Transverse colon (tissue), 4 donors: Measurements from ENCODE around the gene TPRX1. TPM values are rescaled to one million over a fixed set of nuclear protein-coding genes. Genes with fewer than 3 reads are reported as not detected.

Source experiments
- DNase-seq: peaks from one replicate; pipeline ENCODE4 v3.0.0-alpha.2; 2019
- H3K27ac ChIP-seq, 4 donors: fragments of 200-600 bp; sonication (generic); 2 replicates each; pipeline ENCODE4 v1.5.1; 2016 to 2018; ENCODE audit warnings: inconsistent platforms in 4 of 4
- H3K27me3 ChIP-seq: fragments of 200-600 bp; sonication (generic); 2 replicates; pipeline ENCODE4 v1.5.1; 2017; ENCODE audit warnings: inconsistent platforms
- H3K36me3 ChIP-seq, 4 donors: fragments of 200-600 bp; sonication (generic); 2 replicates each; pipeline ENCODE4 v1.5.1; 2017 to 2019; ENCODE audit warnings: inconsistent platforms in 4 of 4
- H3K4me1 ChIP-seq, 4 donors: fragments of 200-600 bp; sonication (generic); 2 replicates each; pipeline ENCODE4 v1.5.1; 2017 to 2020; ENCODE audit warnings: inconsistent platforms in 4 of 4
- H3K4me3 ChIP-seq, 4 donors: fragments of 200-600 bp; sonication (generic); 1 replicate in 1 of 4; 2 replicates in 3 of 4; pipeline versions ENCODE4 v1.5.1 to v1.6.1; 2017 to 2019; ENCODE audit warnings: inconsistent platforms in 4 of 4
- H3K9me3 ChIP-seq, 2 donors: fragments of 200-600 bp; sonication (generic); 2 replicates each; pipeline ENCODE4 v1.5.1; 2017 to 2019; ENCODE audit warnings: inconsistent platforms in 2 of 2
- EP300 ChIP-seq: sonication (generic); formaldehyde crosslinking; IDR thresholded peaks from one replicate; pipeline ENCODE4 v1.6.1; 2017; ENCODE audit warnings: antibody characterized with exemption, low read depth
- POLR2A ChIP-seq: fragments of 450-650 bp; IDR thresholded peaks from one replicate; pipeline ENCODE4 v1.6.1; 2016; ENCODE audit warnings: antibody characterized with exemption, mild to moderate bottlenecking, moderate library complexity
- POLR2AphosphoS5 ChIP-seq, 3 donors: sonication (generic); formaldehyde crosslinking; IDR thresholded peaks; one replicate each; pipeline ENCODE4 v1.6.1; 2016; ENCODE audit warnings: antibody characterized with exemption in 3 of 3
- WGBS, 2 donors: methylation state at CpG; one replicate each; pipeline ENCODE4 v1.1.5; 2018; ENCODE audit warnings: low coverage in 1 of 2; 5-methylcytosine and 5-hydroxymethylcytosine counted together
- in situ Hi-C, 4 donors: fragments of 200-750 bp; cut with MboI; loops; one replicate each; pipeline versions ENCODE4 v1.15.0 to v1.15.1; 2017; ENCODE audit warnings: low sequenced_read_pairs in 3 of 4, low pct_ligation_motif_present in 1 of 4, low pct_unique_long_range_greater_than_20kb in 1 of 4
- intact Hi-C: fragments of 100-400 bp; cut with DNase I; formaldehyde crosslinking; loops from one replicate; pipeline ENCODE4 v1.15.1; 2023; ENCODE audit warnings: low total_unique reads
- total RNA-seq, 4 donors: library from RNA; depleted of rRNA; stranded (reverse); fragments of >200 nt; gene quantifications; one replicate each; pipeline ENCODE4 v1.1.0, GENCODE V29; 2016
- TF ChIP-seq, protein P1 (sequence below), 5 experiments: fragments of 200-600 bp in 3 of 5; fragments of 450-650 bp in 2 of 5; sonication (generic) in 3 of 5; IDR thresholded peaks; 1 replicate in 2 of 5; 2 replicates in 3 of 5; pipeline ENCODE4 v1.5.1; 2016 to 2017; ENCODE audit warnings: antibody characterized with exemption in 5 of 5, inconsistent platforms in 3 of 5, mild to moderate bottlenecking in 2 of 5, moderate library complexity in 1 of 5

The TPRX1 gene
- total RNA-seq, 4 donors from 2014 or later = not detected

DNA sequence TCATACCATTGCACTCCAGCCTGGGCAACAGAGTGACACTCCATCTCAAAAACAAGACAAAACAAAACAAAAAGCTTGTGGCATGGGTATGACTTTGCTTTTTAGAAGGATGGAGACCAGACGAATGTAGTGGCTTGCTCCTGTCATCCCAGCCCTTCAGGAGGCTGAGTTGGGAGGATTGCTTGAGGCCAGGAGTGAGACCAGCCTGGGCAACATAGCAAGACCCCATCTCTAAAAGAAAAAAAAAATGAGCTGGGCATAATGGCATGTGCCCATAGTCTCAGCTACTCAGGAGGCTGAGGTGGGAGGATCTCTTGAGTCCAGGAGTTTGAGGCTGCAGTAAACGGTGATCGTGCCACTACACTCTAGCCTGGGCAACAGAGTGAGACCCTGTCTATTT lies 42.2 kb downstream of the TPRX1 start:
- Histone ChIP-seq H3K36me3 (no peaks in the 10 kb centered on the region), H3K27ac (no peak overlapping the region), H3K4me1 (peaks cover 0 to 17% (median 9%) of the 10 kb centered on the region in 4 donors), H3K9me3 (no peaks in the 10 kb centered on the region), H3K4me3 (no peak overlapping the region), H3K27me3 (no peaks in the 10 kb centered on the region)
- WGBS, 2 donors = 73 to 77% methylated on average over 3 of the region's 3 CpGs
- DNase-seq = no peak
- TF ChIP-seq POLR2AphosphoS5 (IDR thresholded peaks at IDR 0.05) (no peak), POLR2A (no peak), EP300 (no peak)
- TF ChIP-seq, protein P1, sequence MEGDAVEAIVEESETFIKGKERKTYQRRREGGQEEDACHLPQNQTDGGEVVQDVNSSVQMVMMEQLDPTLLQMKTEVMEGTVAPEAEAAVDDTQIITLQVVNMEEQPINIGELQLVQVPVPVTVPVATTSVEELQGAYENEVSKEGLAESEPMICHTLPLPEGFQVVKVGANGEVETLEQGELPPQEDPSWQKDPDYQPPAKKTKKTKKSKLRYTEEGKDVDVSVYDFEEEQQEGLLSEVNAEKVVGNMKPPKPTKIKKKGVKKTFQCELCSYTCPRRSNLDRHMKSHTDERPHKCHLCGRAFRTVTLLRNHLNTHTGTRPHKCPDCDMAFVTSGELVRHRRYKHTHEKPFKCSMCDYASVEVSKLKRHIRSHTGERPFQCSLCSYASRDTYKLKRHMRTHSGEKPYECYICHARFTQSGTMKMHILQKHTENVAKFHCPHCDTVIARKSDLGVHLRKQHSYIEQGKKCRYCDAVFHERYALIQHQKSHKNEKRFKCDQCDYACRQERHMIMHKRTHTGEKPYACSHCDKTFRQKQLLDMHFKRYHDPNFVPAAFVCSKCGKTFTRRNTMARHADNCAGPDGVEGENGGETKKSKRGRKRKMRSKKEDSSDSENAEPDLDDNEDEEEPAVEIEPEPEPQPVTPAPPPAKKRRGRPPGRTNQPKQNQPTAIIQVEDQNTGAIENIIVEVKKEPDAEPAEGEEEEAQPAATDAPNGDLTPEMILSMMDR (IDR thresholded peaks at IDR 0.05) = no peak
- in situ Hi-C loops (no loop called here), intact Hi-C loops (loop anchor here (10.0 kb wide), 1 partner anchor 103 kb away; no protein-coding TSS in a partner anchor)

- no peak overlapping the region for H3K4me3 ChIP-seq
- no peaks in the 10 kb centered on the region for H3K9me3 ChIP-seq
- intact Hi-C loops = loop anchor here (10.0 kb wide), 1 partner anchor 103 kb away; no protein-coding TSS in a partner anchor
- peaks cover 0 to 22% (median 12%) of the 10 kb centered on the region in 4 donors for H3K4me1 ChIP-seq
- 65 to 82% methylated on average over 4 to 5 of the region's 5 CpGs for WGBS, 2 donors
- peaks cover 0 to 6% (median 1%) of the 10 kb centered on the region in 4 donors for H3K36me3 ChIP-seq
- DNase-seq = no peak
- in situ Hi-C loops = no loop called here
- no peaks in the 10 kb centered on the region for H3K27me3 ChIP-seq
- TF ChIP-seq EP300 = no peak
- no peak overlapping the region for H3K27ac ChIP-seq
Observed at GRCh38 chr19:47761566-47761965, 42.8 kb downstream of the TPRX1 start.

- no peak for DNase-seq
- no peaks in the 10 kb centered on the region for H3K9me3 ChIP-seq
- in situ Hi-C loops (no loop called here), intact Hi-C loops (loop anchor here (10.0 kb wide), 1 partner anchor 104 kb away; no protein-coding TSS in a partner anchor)
- TF ChIP-seq POLR2AphosphoS5 (IDR thresholded peaks at IDR 0.05) (no peak), POLR2A (no peak), EP300 (no peak)
- TF ChIP-seq, protein P1 (IDR thresholded peaks at IDR 0.05) = no peak
- peaks cover 0 to 14% (median 6%) of the 10 kb centered on the region in 4 donors for H3K36me3 ChIP-seq
- H3K27me3 ChIP-seq = no peaks in the 10 kb centered on the region
- H3K4me1 ChIP-seq = peaks cover 0 to 22% (median 12%) of the 10 kb centered on the region in 4 donors
- 71 to 79% methylated on average over 5 of the region's 5 CpGs for WGBS, 2 donors
- H3K4me3 ChIP-seq = no peak overlapping the region
- no peak overlapping the region for H3K27ac ChIP-seq
Observed at GRCh38 chr19:47760632-47760999, 43.7 kb downstream of the TPRX1 start.

- no peaks in the 10 kb centered on the region for H3K9me3 ChIP-seq
- peak overlapping the region; percentile 59 to 82 (median 76) for H3K27ac ChIP-seq
- peaks cover 0 to 22% (median 12%) of the 10 kb centered on the region in 4 donors for H3K4me1 ChIP-seq
- TF ChIP-seq, protein P1 (IDR thresholded peaks at IDR 0.05) = no peak
- TF ChIP-seq POLR2AphosphoS5 (IDR thresholded peaks at IDR 0.05) (no peak), POLR2A (no peak), EP300 (no peak)
- H3K36me3 ChIP-seq = peaks cover 0 to 27% (median 13%) of the 10 kb centered on the region in 4 donors
- H3K4me3 ChIP-seq = no peak overlapping the region
- no peak for DNase-seq
- WGBS, 2 donors = 77% methylated on average over 5 of the region's 5 CpGs; no CpG with 5 or more reads in 1 of the 2 donors
- intact Hi-C loops = no loop called here
- in situ Hi-C loops = no loop called here
- H3K27me3 ChIP-seq = no peaks in the 10 kb centered on the region
Observed at GRCh38 chr19:47758443-47758804, 45.9 kb downstream of the TPRX1 start.
